AG04450 (cell line): ENCODE measurements around the gene COL12A1. TPM values are rescaled to one million over a fixed set of nuclear protein-coding genes. Genes with fewer than 3 reads are reported as not detected.

ENCODE experiments used
- CTCF ChIA-PET: fragments of 300-600, 350-600 bp; formaldehyde crosslinking; extraction: SDS; loops from one replicate; lab custom pipeline; 2022; ENCODE audit warnings: antibody characterized with exemption, inconsistent platforms; lab: Charles Lee
- POLR2A ChIA-PET: fragments of 350-600 bp; formaldehyde crosslinking; extraction: SDS; loops from one replicate; lab custom pipeline; 2021; ENCODE audit warnings: antibody characterized with exemption, inconsistent platforms; lab: Yijun Ruan, JAX
- DNase-seq: peaks from one replicate; pipeline ENCODE4 v3.0.0-alpha.2; 2011; ENCODE audit warnings: low read depth, low spot score
- H3K27ac ChIP-seq: one replicate; pipeline ENCODE4 v1.5.1; 2012; ENCODE audit warnings: low read depth, low read length, control low read depth
- H3K27me3 ChIP-seq: one replicate; pipeline ENCODE4 v1.6.0; 2012; ENCODE audit warnings: low read length; ENCODE audit not compliant: control insufficient read depth, insufficient read depth
- H3K4me3 ChIP-seq: 2 replicates; pipeline ENCODE4 v1.5.1; 2011; ENCODE audit warnings: mild to moderate bottlenecking, low read depth, low read length, control low read depth
- H3K9me3 ChIP-seq: 2 replicates; pipeline ENCODE4 v1.5.1; 2012; ENCODE audit warnings: low read length; ENCODE audit not compliant: control insufficient read depth, insufficient read depth
- CTCF ChIP-seq: IDR thresholded peaks from 2 replicates; pipeline ENCODE4 v1.5.1; 2011; ENCODE audit warnings: low read depth, low read length, control low read depth, inconsistent platforms
- polyA plus RNA-seq: library from polyadenylated mRNA; depleted of rRNA; stranded (reverse); fragments of >200 nt; gene quantifications from 2 replicates; pipeline ENCODE4 v1.2.3, GENCODE V29; 2011

Gene COL12A1
- polyA plus RNA-seq, 1 experiment = 1,109 TPM

- ChIA-PET CTCF (interaction anchor here (0.5 to 6.0 kb wide), 67 partner anchors 10 to 1926 kb away, joined by 3 to 175 read pairs (median 4); partner anchors contain the start of gene COX7A2), POLR2A (no interaction called here)
- DNase-seq = peak; percentile 52
Measured at GRCh38 chr6:75210885-75211739, 5.3 kb upstream of the COL12A1 start.

GRCh38 chr6:75209184-75209723, 3.4 kb upstream of the COL12A1 start:
- no peak overlapping the region for H3K4me3 ChIP-seq
- TF ChIP-seq CTCF = no peak
- POLR2A ChIA-PET = interaction anchor here (0.5 to 1.7 kb wide), 4 partner anchors 34 to 1555 kb away, joined by 3 to 6 read pairs (median 3); partner anchors contain the start of gene COX7A2
- no peaks in the 10 kb centered on the region for H3K9me3 ChIP-seq
- H3K27ac ChIP-seq = no peak overlapping the region
- CTCF ChIA-PET = interaction anchor here (0.6 to 6.0 kb wide), 93 partner anchors 8 to 1924 kb away, joined by 3 to 175 read pairs (median 4); no protein-coding TSS in a partner anchor
- no peak for DNase-seq
- no peaks in the 10 kb centered on the region for H3K27me3 ChIP-seq

More at GRCh38 chr6:75210885-75211739, 5.3 kb upstream of the COL12A1 start:
- Histone ChIP-seq H3K27me3 (no peaks in the 10 kb centered on the region), H3K4me3 (no peak overlapping the region), H3K27ac (no peak overlapping the region), H3K9me3 (no peaks in the 10 kb centered on the region)
- peak; percentile 79 for TF ChIP-seq CTCF

- peak; percentile 64 for DNase-seq
- no peaks in the 10 kb centered on the region for H3K9me3 ChIP-seq
- peak; percentile 94 for TF ChIP-seq CTCF
- peak overlapping the region; percentile 61 for H3K27ac ChIP-seq
- ChIA-PET CTCF (interaction anchor here (0.6 to 6.0 kb wide), 101 partner anchors 9 to 1713 kb away, joined by 3 to 175 read pairs (median 4); no protein-coding TSS in a partner anchor), POLR2A (interaction anchor here (0.5 to 1.7 kb wide), 5 partner anchors 35 to 1694 kb away, joined by 3 to 8 read pairs (median 3); partner anchors contain the start of gene COX7A2)
- no peaks in the 10 kb centered on the region for H3K27me3 ChIP-seq
- H3K4me3 ChIP-seq = peak overlapping the region; percentile 41; the same call in 1 of the 2 replicates
Measured at GRCh38 chr6:75208298-75209183, 2.7 kb upstream of the COL12A1 start.

- ChIA-PET POLR2A (interaction anchor here (0.6 to 1.6 kb wide), 6 partner anchors 112 to 1687 kb away, joined by 3 to 7 read pairs (median 4); no protein-coding TSS in a partner anchor), CTCF (interaction anchor here (0.9 to 6.0 kb wide), 4 partner anchors 799 to 1237 kb away, joined by 3 to 71 read pairs (median 33); no protein-coding TSS in a partner anchor)
- Histone ChIP-seq H3K9me3 (no peaks in the 10 kb centered on the region; the same call in 1 of the 2 replicates), H3K27me3 (no peaks in the 10 kb centered on the region), H3K4me3 (peak overlapping the region; percentile 97), H3K27ac (peak overlapping the region; percentile 99)
- no peak for DNase-seq
- TF ChIP-seq CTCF = no peak; the same call in 1 of the 2 replicates
Measured at GRCh38 chr6:75206576-75207342, 906 bp upstream of the COL12A1 start.
